Stimulated activated CD4-positive, alpha-beta T cell treated with anti-CD3 and anti-CD28 coated beads, Interleukin-12 subunit alpha, Interleukin-12 subunit beta, amount 100 ng/mL, for 48 hours (primary cell): ENCODE results near the gene ZBTB9.
A peak's percentile ranks its signal among the peaks of the same experiment; 100 is the strongest.

Experiments
- DNase-seq, 3 donors: peaks; one replicate each; pipeline ENCODE4 v3.0.0-alpha.2; 2020; ENCODE audit warnings: low read depth in 2 of 3, low spot score in 1 of 3

The ZBTB9 gene

DNA sequence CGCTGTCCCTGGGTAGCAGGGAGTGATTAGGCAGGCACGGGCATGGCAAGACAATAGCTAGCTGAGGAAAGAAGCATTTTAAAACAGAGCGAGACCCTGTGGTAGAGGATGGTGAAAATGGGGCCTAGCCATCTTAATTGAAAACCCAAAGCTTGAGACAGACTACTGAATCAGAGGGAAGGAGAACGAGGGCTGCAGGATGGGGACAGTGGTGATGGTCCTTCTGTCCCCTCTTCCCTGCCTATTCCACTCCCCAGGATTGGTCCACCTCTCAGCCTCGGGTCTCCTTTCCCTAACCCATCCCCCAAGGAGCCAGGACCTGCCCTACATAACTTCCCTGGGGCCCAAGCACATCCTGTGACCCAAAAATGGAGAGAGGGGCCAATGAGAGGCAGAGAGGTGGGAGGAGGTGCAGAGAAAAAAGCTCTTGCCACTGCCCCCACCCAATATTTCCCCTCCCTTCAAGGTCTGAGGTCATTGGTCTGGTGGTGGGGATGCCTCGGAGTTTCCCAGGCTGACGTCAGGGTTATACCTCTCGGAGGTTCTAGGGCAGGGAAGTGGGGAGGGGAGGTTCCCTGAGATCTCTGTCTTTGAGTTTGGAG is 35.6 kb upstream of the ZBTB9 start:
- peak in 1 of 3 donors; percentile 57 for DNase-seq

DNA sequence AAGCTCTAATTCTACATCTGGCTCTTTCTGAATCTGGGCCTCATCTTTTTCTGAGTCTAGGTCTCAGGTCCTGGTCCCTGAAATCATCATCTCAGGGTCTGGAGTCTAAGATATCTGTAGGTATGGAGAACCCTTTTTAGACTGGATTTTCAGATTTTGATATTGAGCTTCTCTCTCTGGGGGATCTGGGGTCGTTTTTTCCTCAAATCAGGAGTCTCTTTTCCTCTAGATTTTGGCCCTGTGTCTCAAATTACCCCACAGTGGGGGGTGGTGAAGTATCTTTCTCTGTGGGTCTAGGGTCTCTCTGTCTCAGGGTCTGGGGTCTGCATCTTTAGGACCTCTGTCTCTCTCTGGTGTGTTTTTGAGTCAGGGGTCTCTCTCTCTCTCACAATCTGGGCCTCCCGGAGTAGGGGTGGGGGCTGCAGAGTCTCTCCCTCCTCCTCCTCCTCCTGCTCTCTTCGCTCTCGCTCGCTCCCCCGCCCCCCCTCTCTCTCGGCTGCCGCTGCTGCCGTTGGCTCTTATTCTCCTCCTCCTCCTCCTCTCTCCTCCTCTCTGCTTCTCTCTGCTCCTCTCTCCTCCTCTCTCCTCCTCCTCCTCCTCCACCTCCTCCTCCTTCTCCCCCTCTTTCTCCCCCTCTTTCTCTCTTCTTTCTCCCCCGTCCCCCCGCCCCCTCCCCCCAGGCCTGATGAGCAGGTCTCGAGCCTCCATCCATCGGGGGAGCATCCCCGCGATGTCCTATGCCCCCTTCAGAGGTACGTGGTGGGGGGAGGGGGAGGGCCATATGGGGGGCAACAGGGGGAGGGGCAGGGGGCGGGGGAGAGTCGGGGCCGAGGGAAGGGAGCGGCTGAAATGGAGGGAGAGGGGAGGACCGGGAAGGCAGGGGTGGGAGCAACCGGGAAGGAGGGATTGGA is 34.5 kb upstream of the ZBTB9 start, which contains the start of gene SYNGAP1:
TSS of gene SYNGAP1 (plus strand) at position 486 of the 911 bp plus-strand sequence. CDS start at position 686, 200 bp downstream.
- no peak for DNase-seq

DNA sequence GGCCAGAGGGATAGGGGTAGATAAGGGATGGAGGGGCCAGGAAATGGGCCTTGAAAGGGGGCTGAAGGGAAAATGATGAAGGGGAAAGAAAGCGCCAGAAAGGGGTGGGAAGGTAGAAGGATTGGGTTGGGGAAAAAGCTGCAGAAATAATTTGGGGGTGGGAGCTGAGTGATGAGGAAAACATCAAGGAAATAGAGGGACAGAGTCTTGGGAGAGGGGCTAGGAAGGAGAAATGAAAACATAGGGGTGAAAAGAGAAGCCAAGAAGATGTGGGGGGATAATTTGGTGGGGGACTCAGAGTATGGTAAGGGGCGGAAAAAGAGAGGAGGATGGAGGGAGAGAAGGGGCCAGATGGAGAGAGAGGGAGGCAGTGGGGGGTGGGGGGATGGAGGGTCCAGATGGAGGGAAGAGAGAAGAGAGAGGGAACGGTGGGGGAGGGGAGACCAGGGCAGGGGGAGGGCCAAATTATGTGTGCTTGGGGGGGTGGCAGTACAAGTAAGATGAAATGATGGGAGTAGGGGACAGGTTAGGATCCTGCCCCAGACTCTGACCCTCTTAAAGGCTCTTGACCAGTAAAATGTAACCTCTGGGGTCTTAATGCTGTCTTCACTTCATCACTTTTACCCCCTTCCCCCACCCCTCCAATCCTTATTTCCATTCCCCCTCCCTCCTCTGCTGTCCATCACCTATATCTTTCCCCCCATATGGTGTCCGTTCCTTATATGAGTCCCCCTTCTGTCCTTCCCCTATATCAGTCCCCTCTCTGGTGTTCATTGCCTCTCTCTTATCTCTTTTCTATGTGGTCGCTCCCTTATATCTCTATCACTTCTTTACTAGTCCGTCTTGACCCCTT is 33.7 kb upstream of the ZBTB9 start:
- no peak for DNase-seq

DNA sequence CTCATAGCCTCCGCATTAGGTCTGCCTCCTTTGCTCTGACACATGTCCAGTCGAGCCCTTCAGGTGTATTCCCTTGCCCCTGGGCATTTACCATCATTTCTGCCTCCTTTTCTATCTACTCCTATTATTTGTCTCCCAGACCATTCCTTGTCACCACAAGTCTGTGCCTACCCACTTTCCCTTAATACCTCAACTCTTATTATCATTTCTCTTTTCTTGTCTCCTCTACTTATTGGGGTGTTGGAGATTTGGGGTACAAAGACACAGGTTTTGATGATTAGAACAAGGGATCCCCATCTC is 33.1 kb upstream of the ZBTB9 start:
- no peak for DNase-seq

GRCh38 chr6:33423777-33424176 is 30.6 kb upstream of the ZBTB9 start:
- DNase-seq = no peak

DNA sequence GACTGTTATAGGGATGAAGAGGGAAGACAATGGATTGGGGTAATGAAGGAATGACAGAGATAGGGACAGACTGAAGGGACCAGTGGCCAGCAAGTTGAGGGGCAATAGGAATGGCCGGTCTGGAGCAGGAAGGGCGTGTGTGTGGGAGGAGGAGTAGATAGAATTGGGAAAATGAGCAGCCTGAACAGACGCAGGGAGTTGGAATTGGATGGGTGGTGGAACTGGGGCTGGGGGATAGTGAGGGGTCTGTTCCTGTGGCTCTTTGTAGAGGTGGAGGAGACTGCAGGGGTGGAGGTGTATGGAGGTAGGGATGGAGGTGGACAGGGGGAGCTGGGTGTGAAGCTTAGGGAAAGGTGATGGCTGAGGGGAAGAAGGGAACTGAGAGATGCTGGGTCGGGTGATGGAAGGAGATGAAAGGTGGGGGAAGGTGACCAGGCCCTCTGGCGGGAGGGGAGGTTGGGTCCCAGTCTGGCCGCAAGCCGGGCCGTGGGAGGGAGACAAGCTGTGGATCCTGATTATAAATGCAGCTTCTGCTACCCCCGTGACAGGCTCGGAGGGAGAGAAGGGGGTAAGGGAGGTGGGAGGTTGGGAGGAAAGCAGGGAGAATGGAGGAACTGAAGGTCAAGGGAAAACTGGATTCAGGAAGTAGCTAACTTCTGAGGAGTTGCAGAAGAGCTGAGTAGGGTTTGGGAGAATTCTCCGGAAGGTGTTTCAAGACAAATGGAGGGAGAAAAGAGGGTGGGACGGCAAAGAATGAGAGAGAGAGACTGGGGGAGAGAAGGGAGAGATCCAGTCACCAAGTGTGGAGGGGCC is 29.3 kb upstream of the ZBTB9 start:
- DNase-seq = no peak

- DNase-seq = peak; percentile 74 to 87 (median 75)
Measured at GRCh38 chr6:33425668-33426577, 28.5 kb upstream of the ZBTB9 start.

- DNase-seq = no peak
Measured at GRCh38 chr6:33426590-33427511, 27.5 kb upstream of the ZBTB9 start.

GRCh38 chr6:33427585-33428223 is 26.7 kb upstream of the ZBTB9 start:
- peak in 1 of 3 donors; percentile 35 for DNase-seq

GRCh38 chr6:33428224-33428965 is 26.0 kb upstream of the ZBTB9 start:
- DNase-seq = peak in 1 of 3 donors; percentile 26

DNA sequence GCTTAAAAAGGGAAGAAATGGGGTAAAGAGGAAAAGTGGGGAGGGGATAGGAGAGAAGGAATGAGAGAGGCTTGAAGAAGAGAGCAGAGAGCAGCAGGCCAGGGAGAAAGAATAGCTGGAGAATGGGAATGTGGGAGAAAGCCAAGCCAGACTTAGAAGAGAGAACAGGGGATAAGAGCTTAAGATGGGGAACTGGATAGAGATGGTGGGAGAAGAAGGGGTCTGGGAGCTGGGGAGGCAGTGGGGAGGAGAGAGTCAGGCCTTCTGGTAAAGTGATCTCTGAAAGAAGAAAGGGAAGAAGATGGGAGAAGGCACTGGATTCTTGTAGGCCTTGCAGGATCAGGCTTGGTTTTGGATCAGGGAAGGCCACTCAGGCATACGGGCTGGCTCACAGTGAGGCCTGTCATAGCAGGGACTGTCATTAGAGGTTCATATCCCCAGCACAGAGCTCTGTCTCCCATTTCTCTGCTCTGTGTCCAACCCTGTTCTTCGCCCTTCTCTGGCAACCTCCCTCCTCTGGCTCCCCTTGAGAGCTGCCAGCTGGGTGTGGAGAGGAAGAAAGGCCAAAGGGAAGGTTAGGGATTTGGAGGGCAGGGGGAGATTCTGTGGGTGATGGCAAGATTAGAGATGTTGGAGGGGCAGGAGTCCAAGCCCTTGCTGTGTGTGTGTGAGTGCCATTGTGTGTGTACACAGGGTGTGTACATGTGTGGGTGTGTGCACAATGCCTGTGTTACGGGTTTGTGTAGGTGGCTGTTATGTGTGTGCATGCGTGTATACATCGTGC is 25.2 kb upstream of the ZBTB9 start:
- no peak for DNase-seq

DNA sequence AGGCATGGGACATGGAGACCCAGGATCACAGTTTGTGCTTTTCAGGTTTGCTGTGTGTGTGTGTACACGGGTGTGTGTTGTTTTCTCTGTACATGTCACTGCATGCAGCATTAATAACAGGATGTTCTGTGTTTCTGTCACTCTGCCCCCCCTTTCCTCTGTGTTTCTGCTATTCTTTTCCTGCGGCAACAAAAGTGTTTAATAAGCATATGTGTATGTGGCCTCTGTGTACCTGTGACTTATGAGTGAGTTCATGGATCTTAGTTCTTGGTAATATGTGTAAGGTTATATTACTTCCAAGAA is 24.7 kb upstream of the ZBTB9 start:
- DNase-seq = no peak

DNA sequence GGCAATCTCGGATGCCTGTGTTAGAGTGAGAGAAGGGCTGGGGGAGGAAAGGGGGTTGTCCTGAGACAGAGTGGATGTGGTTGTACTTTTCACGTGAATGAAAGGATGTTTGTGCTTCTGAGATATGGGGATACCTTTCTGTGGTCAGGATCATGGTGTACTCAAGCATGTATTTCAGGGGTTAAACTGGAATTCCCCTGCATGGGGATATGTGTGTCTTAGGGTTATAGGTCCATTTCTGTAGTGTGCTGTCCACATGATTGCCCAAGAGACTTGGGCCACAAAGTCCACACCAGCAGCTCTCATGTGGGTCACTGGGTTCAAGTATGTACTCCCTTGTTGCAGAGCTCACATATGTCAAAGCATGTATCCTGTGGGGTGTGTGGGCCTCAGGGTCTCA is 24.0 kb upstream of the ZBTB9 start:
- no peak for DNase-seq

- DNase-seq = peak in 2 of 3 donors; percentile 63 to 73
Measured at GRCh38 chr6:33430991-33431879, 23.1 kb upstream of the ZBTB9 start.

GRCh38 chr6:33431880-33432541 is 22.4 kb upstream of the ZBTB9 start:
- no peak for DNase-seq
